ENCODE results near the gene CDC14B.

CDC14B gene

GRCh38 chr9:96457266-96457665, 162.4 kb downstream of the CDC14B start:
- H3K27me3 ChIP-seq (ENCODE audit: insufficient read depth, poor library complexity, severe bottlenecking): peaks cover 4% of the 10 kb centered on the region
- DNase-seq (ENCODE audit: low read depth in 1 of 2, low spot score in 1 of 2): no peak
- no peak overlapping the region for H3K4me3 ChIP-seq (replicated peaks; ENCODE audit: insufficient read depth, low read length)
- TF ChIP-seq GABPA (IDR thresholded peaks at IDR 0.05; ENCODE audit: low read depth) (no peak), SPI1 (IDR thresholded peaks at IDR 0.05; ENCODE audit: borderline replicate concordance, low read depth) (no peak), POLR2AphosphoS5 (IDR thresholded peaks at IDR 0.05; ENCODE audit: low read depth) (no peak), REST (IDR thresholded peaks at IDR 0.05; ENCODE audit: insufficient replicate concordance, low read depth) (no peak), CTCF (IDR thresholded peaks at IDR 0.05; ENCODE audit: insufficient read depth, low read length) (no peak)
- no peak overlapping the region for H3K27ac ChIP-seq (replicated peaks)

- no peak for DNase-seq (ENCODE audit: low read depth in 1 of 2, low spot score in 1 of 2)
- peaks cover 13% of the 10 kb centered on the region for H3K27me3 ChIP-seq (ENCODE audit: insufficient read depth, poor library complexity, severe bottlenecking)
- TF ChIP-seq GABPA (IDR thresholded peaks at IDR 0.05; ENCODE audit: low read depth): no peak
Observed at GRCh38 chr9:96453625-96454024, 166.0 kb downstream of the CDC14B start.

GRCh38 chr9:96450613-96451528, 168.8 kb downstream of the CDC14B start:
- Histone ChIP-seq H3K4me3 (replicated peaks; ENCODE audit: insufficient read depth, low read length) (peak overlapping the region; percentile 70), H3K27me3 (ENCODE audit: insufficient read depth, poor library complexity, severe bottlenecking) (peaks cover 13% of the 10 kb centered on the region), H3K27ac (replicated peaks) (no peak overlapping the region)
- TF ChIP-seq REST (IDR thresholded peaks at IDR 0.05; ENCODE audit: insufficient replicate concordance, low read depth): no peak
- TF ChIP-seq GABPA (IDR thresholded peaks at IDR 0.05; ENCODE audit: low read depth): no peak
- TF ChIP-seq SPI1 (IDR thresholded peaks at IDR 0.05; ENCODE audit: borderline replicate concordance, low read depth): no peak
- no peak for TF ChIP-seq CTCF (IDR thresholded peaks at IDR 0.05; ENCODE audit: insufficient read depth, low read length)
- TF ChIP-seq POLR2AphosphoS5 (IDR thresholded peaks at IDR 0.05; ENCODE audit: low read depth): no peak
- DNase-seq (ENCODE audit: low read depth in 1 of 2, low spot score in 1 of 2): no peak

More at GRCh38 chr9:96453625-96454024, 166.0 kb downstream of the CDC14B start:
- no peak overlapping the region for H3K27ac ChIP-seq (replicated peaks)
- H3K4me3 ChIP-seq (replicated peaks; ENCODE audit: insufficient read depth, low read length): no peak overlapping the region

All from HL-60 (cell line).